NB4 (cell line): ENCODE results near the gene TMEM88.

Source experiments
- MYC ChIP-seq: IDR thresholded peaks from 2 replicates; pipeline ENCODE4 v1.6.1; 2011; ENCODE audit warnings: low read depth, low read length
- POLR2A ChIP-seq: IDR thresholded peaks from 2 replicates; pipeline ENCODE4 v1.6.1; 2011; ENCODE audit warnings: mild to moderate bottlenecking; ENCODE audit not compliant: insufficient read length; ENCODE audit errors: extremely low read depth
- TF ChIP-seq, protein P1 (sequence below): IDR thresholded peaks from one replicate; pipeline ENCODE4 v1.5.1; 2012; ENCODE audit warnings: low read depth, low read length
- TF ChIP-seq, protein P2 (sequence below): IDR thresholded peaks from 2 replicates; pipeline ENCODE4 v1.6.1; 2011; ENCODE audit warnings: low read depth, low read length

DNA sequence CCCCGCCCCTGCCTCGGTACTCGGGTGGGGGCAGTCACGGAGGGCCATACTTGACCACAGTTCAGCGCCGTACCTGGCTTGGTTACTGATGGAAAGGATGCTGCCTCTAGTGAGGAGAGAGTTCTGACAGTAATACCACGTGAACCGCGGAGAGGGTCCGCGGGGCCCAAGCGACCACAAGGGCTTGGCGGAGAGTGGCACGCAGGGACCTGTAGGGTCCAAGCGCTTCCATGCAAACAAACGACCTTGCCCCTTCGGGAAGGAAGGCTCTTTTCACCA is 11.7 kb upstream of the TMEM88 start:
- TF ChIP-seq, protein P1, sequence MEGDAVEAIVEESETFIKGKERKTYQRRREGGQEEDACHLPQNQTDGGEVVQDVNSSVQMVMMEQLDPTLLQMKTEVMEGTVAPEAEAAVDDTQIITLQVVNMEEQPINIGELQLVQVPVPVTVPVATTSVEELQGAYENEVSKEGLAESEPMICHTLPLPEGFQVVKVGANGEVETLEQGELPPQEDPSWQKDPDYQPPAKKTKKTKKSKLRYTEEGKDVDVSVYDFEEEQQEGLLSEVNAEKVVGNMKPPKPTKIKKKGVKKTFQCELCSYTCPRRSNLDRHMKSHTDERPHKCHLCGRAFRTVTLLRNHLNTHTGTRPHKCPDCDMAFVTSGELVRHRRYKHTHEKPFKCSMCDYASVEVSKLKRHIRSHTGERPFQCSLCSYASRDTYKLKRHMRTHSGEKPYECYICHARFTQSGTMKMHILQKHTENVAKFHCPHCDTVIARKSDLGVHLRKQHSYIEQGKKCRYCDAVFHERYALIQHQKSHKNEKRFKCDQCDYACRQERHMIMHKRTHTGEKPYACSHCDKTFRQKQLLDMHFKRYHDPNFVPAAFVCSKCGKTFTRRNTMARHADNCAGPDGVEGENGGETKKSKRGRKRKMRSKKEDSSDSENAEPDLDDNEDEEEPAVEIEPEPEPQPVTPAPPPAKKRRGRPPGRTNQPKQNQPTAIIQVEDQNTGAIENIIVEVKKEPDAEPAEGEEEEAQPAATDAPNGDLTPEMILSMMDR = no peak
- TF ChIP-seq POLR2A (no peak), MYC (no peak)
- TF ChIP-seq, protein P2, sequence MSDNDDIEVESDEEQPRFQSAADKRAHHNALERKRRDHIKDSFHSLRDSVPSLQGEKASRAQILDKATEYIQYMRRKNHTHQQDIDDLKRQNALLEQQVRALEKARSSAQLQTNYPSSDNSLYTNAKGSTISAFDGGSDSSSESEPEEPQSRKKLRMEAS = peak; percentile 4; the same call in 1 of the 2 replicates
